ENCODE measurements around the gene TMEM184A.
A peak's percentile ranks its signal among the peaks of the same experiment; 100 is the strongest.

Gene TMEM184A

GRCh38 chr7:1541431-1542162 is 14.4 kb downstream of the TMEM184A start:
- DNase-seq (ENCODE audit: insufficient read length, low spot score) (no peak), FAIRE-seq (no peak)

GRCh38 chr7:1540776-1541271 is 15.2 kb downstream of the TMEM184A start:
- no peak for DNase-seq (ENCODE audit: insufficient read length, low spot score)
- no peak for FAIRE-seq

- no peak for DNase-seq (ENCODE audit: insufficient read length, low spot score)
- no peak for FAIRE-seq
These were observed 15.9 kb downstream of the TMEM184A start for GRCh38 chr7:1539882-1540775.

- FAIRE-seq = no peak
- DNase-seq (ENCODE audit: insufficient read length, low spot score) = no peak
These were observed 16.7 kb downstream of the TMEM184A start for GRCh38 chr7:1539181-1539881.

GRCh38 chr7:1538544-1539180 is 17.3 kb downstream of the TMEM184A start:
- no peak for FAIRE-seq
- DNase-seq (ENCODE audit: insufficient read length, low spot score) = no peak

- FAIRE-seq (no peak), DNase-seq (ENCODE audit: insufficient read length, low spot score) (no peak)
These were observed 18.2 kb downstream of the TMEM184A start for GRCh38 chr7:1537535-1538412.

- FAIRE-seq (no peak), DNase-seq (ENCODE audit: insufficient read length, low spot score) (no peak)
These were observed 19.1 kb downstream of the TMEM184A start for GRCh38 chr7:1536743-1537534.

GRCh38 chr7:1536455-1536742 is 19.6 kb downstream of the TMEM184A start:
- FAIRE-seq (no peak), DNase-seq (ENCODE audit: insufficient read length, low spot score) (no peak)

- FAIRE-seq (no peak), DNase-seq (ENCODE audit: insufficient read length, low spot score) (no peak)
These were observed 20.1 kb downstream of the TMEM184A start for GRCh38 chr7:1535701-1536454.

GRCh38 chr7:1535100-1535458 is 20.9 kb downstream of the TMEM184A start:
- no peak for DNase-seq (ENCODE audit: insufficient read length, low spot score)
- FAIRE-seq = no peak

- DNase-seq (ENCODE audit: insufficient read length, low spot score) (no peak), FAIRE-seq (no peak)
These were observed 21.5 kb downstream of the TMEM184A start for GRCh38 chr7:1534330-1535099.

GRCh38 chr7:1533547-1534329 is 22.3 kb downstream of the TMEM184A start:
- no peak for FAIRE-seq
- peak; percentile 75 for DNase-seq (ENCODE audit: insufficient read length, low spot score)

GRCh38 chr7:1533255-1533546 is 22.8 kb downstream of the TMEM184A start:
- FAIRE-seq (no peak), DNase-seq (ENCODE audit: insufficient read length, low spot score) (no peak)

GRCh38 chr7:1532456-1533254 is 23.4 kb downstream of the TMEM184A start:
- DNase-seq (ENCODE audit: insufficient read length, low spot score) (peak; percentile 69), FAIRE-seq (peak; percentile 61)

GRCh38 chr7:1531979-1532455 is 24.0 kb downstream of the TMEM184A start:
- DNase-seq (ENCODE audit: insufficient read length, low spot score) (no peak), FAIRE-seq (no peak)

- FAIRE-seq = peak; percentile 60
- DNase-seq (ENCODE audit: insufficient read length, low spot score) = no peak
These were observed 24.6 kb downstream of the TMEM184A start for GRCh38 chr7:1531263-1531978.
